Esophagus muscularis mucosa (tissue), 3 donors: ENCODE measurements around the gene ITGA8.

Source experiments
- POLR2AphosphoS5 ChIP-seq, 2 donors: sonication (generic); formaldehyde crosslinking; IDR thresholded peaks; one replicate each; pipeline ENCODE4 v1.6.1; 2017; ENCODE audit warnings: antibody characterized with exemption in 2 of 2
- TF ChIP-seq, protein P1 (sequence below), 3 experiments: fragments of 200-600 bp in 2 of 3; fragments of 450-650 bp in 1 of 3; sonication (generic) in 2 of 3; IDR thresholded peaks; one replicate each; pipeline ENCODE4 v1.5.1; 2017 to 2019; ENCODE audit warnings: antibody characterized with exemption in 3 of 3, mild to moderate bottlenecking in 2 of 3, moderate library complexity in 1 of 3

DNA sequence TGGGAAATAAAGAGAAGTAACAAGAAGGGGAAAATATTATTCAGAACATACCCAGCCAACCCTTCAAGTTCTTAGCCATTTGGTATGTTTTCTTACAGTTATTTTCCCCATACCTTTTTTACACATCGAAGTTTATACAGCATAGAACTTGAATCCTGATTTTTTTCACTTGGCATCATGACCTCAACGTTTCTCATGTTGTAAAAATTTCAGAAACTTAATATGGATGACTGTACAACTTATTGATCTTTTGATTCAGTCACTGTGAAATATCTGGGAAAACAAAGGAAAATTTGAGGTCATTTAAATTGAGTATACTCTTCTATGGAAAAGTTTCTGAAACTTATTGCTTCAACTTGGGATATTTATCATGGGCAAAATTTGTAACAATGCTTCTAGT lies 245.1 kb downstream of the ITGA8 start:
- TF ChIP-seq, protein P1, sequence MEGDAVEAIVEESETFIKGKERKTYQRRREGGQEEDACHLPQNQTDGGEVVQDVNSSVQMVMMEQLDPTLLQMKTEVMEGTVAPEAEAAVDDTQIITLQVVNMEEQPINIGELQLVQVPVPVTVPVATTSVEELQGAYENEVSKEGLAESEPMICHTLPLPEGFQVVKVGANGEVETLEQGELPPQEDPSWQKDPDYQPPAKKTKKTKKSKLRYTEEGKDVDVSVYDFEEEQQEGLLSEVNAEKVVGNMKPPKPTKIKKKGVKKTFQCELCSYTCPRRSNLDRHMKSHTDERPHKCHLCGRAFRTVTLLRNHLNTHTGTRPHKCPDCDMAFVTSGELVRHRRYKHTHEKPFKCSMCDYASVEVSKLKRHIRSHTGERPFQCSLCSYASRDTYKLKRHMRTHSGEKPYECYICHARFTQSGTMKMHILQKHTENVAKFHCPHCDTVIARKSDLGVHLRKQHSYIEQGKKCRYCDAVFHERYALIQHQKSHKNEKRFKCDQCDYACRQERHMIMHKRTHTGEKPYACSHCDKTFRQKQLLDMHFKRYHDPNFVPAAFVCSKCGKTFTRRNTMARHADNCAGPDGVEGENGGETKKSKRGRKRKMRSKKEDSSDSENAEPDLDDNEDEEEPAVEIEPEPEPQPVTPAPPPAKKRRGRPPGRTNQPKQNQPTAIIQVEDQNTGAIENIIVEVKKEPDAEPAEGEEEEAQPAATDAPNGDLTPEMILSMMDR (IDR thresholded peaks at IDR 0.05): no peak
- TF ChIP-seq POLR2AphosphoS5 (IDR thresholded peaks at IDR 0.05): no peak
